ENCODE data around the gene MAP3K19. TPM values are rescaled to one million over a fixed set of nuclear protein-coding genes. Genes with fewer than 3 reads are reported as not detected.
A peak's percentile ranks its signal among the peaks of the same experiment; 100 is the strongest.
"Not testable (repeated sequence)": the region's sequence is repeated elsewhere in the genome, so short reads cannot be mapped to it uniquely, and the experiment has no call there.

The MAP3K19 gene
- total RNA-seq, 2 donors from 2014 or later: 0.13 TPM; not detected in 1

DNA sequence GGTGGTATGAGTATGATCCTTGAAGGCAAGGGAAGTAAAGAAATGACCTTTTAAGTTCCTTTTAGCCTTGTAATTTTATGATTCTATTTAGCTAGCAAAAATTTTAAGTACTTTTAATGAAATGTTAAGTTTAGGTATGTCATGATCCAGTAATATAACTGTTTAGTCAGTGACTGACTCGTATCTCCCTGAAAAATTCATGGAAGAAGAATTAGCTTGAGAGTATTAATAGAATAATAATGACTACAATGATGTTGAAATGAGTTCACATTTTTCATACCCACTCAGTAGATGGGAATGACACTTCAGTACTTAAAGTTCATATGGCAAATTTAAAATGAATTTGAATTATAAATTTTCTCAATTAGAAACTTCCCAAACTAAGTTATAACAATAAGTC lies 19.5 kb upstream of the MAP3K19 start:
- H3K27ac Mint-ChIP-seq: no peak overlapping the region
- no peaks in the 10 kb centered on the region for H3K27me3 Mint-ChIP-seq
- peaks cover 66% of the 10 kb centered on the region for H3K36me3 Mint-ChIP-seq (ENCODE audit: low read depth)
- H3K4me3 Mint-ChIP-seq: no peak overlapping the region
- no peaks in the 10 kb centered on the region for H3K9me3 Mint-ChIP-seq
- ATAC-seq (replicated peaks): no peak
- H3K4me1 Mint-ChIP-seq: peaks cover 6% of the 10 kb centered on the region

DNA sequence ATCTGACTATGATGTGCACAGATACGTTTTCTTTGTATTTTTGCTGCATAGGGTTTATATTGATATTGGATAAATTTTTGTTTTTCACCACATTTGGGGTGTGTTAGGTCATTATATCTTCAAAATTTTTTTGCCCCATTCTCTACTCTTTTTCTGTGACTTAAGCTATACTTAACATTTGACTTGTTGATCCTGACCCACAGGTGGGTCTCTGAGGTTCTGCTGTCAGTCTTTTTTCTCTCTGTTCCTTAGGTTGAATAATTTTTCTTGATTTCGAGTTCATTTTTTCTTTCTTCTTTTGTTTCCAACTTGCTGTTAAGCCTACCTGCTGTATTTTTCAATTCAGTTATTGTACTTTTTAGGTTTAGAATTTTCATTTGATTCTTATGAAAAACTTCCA lies 16.9 kb upstream of the MAP3K19 start:
- ATAC-seq (replicated peaks): no peak
- H3K36me3 Mint-ChIP-seq (ENCODE audit: low read depth): peaks cover 84% of the 10 kb centered on the region
- H3K27ac Mint-ChIP-seq: no peak overlapping the region
- no peaks in the 10 kb centered on the region for H3K27me3 Mint-ChIP-seq
- H3K4me1 Mint-ChIP-seq: peaks cover 13% of the 10 kb centered on the region
- no peaks in the 10 kb centered on the region for H3K9me3 Mint-ChIP-seq
- H3K4me3 Mint-ChIP-seq: no peak overlapping the region

DNA sequence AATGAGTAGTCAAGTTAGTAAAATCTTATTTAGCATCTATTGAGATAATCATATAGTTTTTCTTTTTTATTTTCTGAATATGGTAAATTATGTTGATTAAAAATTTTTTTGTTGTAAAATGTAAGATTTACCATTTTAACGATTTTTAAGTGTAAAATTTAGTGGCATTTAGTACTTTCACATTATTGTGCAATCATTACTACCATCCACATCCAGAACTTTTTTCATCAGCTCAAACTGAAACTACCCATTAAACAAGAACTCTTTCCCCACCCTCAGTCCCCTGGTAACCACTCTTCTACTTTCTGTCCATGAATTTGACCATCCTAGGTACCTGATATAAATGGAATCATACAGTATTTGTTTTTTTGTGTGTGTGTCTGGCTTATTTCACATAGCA lies 16.0 kb upstream of the MAP3K19 start:
- Mint-ChIP-seq H3K9me3 (no peaks in the 10 kb centered on the region), H3K4me1 (peaks cover 16% of the 10 kb centered on the region), H3K4me3 (no peak overlapping the region), H3K27me3 (no peaks in the 10 kb centered on the region), H3K36me3 (ENCODE audit: low read depth) (peaks cover 86% of the 10 kb centered on the region), H3K27ac (no peak overlapping the region)
- no peak for ATAC-seq (replicated peaks)

DNA sequence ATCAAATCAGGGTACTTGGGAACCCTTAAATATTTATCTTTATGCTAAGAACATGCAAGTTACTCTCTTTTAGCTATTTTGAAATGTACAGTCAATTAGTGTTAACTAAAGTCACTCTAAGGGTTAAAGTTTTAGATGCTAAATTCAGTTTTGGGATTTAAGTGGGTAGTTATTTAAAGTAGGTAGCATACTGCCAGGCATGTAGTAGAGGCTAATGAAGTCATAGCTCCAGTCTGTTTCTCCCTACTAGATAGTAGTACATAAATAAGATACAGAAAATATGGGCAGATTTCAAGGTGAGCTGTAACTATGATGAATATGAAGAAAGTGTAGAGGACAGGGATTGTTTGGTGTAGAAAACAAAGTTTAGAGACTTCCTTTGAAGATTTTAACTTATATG lies 12.3 kb upstream of the MAP3K19 start:
- peaks cover 10% of the 10 kb centered on the region for H3K4me1 Mint-ChIP-seq
- no peaks in the 10 kb centered on the region for H3K27me3 Mint-ChIP-seq
- peaks cover 83% of the 10 kb centered on the region for H3K36me3 Mint-ChIP-seq (ENCODE audit: low read depth)
- H3K9me3 Mint-ChIP-seq: no peaks in the 10 kb centered on the region
- no peak overlapping the region for H3K27ac Mint-ChIP-seq
- ATAC-seq (replicated peaks): no peak
- no peak overlapping the region for H3K4me3 Mint-ChIP-seq

DNA sequence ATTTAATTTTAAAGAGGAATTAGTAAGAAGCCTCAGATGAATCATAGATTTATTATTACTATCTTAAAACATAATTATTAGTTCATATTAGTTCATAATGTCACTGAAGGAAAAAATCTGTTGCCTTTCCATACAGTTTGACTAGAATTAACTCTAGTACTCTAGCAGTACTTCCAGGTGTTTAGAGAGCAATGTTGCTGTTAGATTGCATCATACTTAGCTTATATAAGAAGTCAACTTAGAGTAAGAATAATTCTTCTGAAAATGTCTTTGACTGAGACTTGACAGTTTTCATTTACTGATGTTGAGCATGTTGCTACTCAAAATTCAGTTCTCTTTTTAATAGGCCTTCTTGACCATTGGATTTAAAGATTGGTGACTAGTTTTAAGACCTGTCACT lies 9.5 kb upstream of the MAP3K19 start:
- no peak for ATAC-seq (replicated peaks)
- peak overlapping the region; percentile 18 for H3K27ac Mint-ChIP-seq
- H3K9me3 Mint-ChIP-seq: no peaks in the 10 kb centered on the region
- peaks cover 28% of the 10 kb centered on the region for H3K4me1 Mint-ChIP-seq
- H3K36me3 Mint-ChIP-seq (ENCODE audit: low read depth): peaks cover 72% of the 10 kb centered on the region
- H3K4me3 Mint-ChIP-seq: peak overlapping the region; percentile 34
- no peaks in the 10 kb centered on the region for H3K27me3 Mint-ChIP-seq

DNA sequence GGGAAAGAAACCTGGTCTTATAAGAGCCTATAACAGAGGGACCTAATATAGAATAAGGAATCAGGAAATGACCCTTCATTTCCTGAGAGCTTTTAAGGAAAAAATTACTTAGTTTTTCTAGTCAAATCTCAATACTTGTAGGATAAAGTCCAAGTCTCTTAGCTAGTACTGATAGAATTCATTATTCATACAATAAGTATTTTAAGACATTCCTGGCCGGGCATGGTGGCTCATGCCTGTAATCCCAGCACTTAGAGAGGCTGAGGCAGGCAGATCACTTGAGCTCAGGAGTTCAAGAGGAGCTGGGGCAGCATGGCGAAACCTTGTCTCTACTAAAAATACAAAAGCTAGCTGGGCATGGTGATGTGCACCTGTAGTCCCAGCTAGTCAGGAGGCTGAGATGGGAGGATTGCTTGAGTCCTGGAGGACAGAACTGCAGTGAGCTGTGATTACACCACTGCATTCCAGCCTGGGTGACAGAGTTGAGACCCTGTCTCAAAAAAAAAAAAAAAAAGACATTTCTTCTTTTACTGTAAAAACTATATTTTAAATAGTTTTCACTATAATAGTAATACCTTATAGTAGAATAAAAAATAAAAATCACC lies 8.0 kb upstream of the MAP3K19 start:
- H3K4me3 Mint-ChIP-seq: peak overlapping the region; percentile 92
- H3K4me1 Mint-ChIP-seq: peaks cover 29% of the 10 kb centered on the region
- no peak for ATAC-seq (replicated peaks)
- H3K9me3 Mint-ChIP-seq: no peaks in the 10 kb centered on the region
- H3K36me3 Mint-ChIP-seq (ENCODE audit: low read depth): peaks cover 57% of the 10 kb centered on the region
- H3K27me3 Mint-ChIP-seq: no peaks in the 10 kb centered on the region
- H3K27ac Mint-ChIP-seq: peak overlapping the region; percentile 99

DNA sequence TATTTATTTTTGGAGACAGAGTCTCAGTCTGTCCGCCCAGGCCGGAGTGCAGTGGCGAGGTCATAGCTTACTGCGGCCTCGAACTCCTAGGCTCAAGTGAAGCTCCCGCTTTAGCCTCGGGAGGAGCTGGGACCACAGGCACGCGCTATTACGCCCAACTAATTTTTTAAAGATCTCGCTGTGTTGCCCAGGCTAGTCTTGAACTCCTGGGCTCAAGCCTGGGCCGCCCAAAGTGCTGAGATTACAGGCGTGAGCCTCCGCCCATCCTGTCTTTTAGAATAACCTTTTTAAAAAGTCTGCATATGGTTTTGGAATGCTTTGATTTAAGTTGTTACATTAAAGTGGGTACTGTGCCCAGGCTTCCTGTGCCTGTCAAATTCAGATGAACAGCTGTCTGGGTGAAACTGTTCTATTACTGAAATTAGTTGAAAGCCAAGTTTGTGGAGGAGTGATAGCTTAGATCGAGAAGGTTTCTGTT lies 5.8 kb upstream of the MAP3K19 start:
- no peaks in the 10 kb centered on the region for H3K9me3 Mint-ChIP-seq
- H3K27me3 Mint-ChIP-seq: no peaks in the 10 kb centered on the region
- peak; percentile 70 for ATAC-seq (replicated peaks)
- peak overlapping the region; percentile 99 for H3K27ac Mint-ChIP-seq
- H3K36me3 Mint-ChIP-seq (ENCODE audit: low read depth): peaks cover 36% of the 10 kb centered on the region
- H3K4me1 Mint-ChIP-seq: peaks cover 19% of the 10 kb centered on the region
- peak overlapping the region; percentile 92 for H3K4me3 Mint-ChIP-seq

DNA sequence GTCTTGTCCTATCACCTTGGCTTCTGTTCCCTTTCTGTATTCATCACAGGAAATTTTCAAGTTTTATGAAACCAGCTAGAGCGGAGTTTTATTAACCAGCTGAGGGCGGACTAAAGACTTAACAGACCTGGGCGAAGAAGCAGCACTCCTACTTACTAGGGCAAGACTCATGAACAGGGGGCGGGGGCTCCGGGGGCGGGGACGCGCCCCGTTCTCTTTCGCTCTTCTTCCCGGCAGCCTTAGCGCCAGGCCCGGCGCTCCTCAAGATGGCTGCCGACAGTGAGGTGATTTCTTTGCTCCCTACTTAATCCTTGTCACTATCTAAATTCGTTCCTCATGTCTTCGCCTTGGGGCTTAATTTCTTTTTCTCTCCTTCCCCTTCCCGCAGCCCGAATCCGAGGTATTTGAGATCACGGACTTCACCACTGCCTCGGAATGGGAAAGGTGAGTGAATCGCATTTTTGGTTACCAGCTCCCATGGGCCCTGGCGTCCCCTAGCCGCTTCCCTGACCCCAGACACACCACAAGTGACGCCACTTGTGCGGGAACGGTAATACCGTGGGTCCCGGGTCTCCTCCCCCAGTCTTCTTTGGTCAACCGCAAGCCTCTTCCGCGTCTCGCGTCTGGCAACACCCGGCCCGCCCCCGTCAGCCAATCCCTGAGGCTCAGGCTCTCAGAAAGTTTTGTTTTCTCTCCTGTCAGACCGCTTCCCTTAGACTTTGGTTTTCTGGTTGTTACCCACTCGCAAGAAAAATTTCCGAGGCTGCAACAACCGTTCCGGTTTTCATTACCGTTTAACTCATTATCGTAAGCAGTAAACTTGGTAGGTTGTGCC lies 5.0 kb upstream of the MAP3K19 start, which contains the start of gene RAB3GAP1:
RAB3GAP1 (plus strand) TSS at position 251 of the 835 bp plus-strand sequence; CDS start at position 267, 16 bp downstream.
- Mint-ChIP-seq H3K27me3 (no peaks in the 10 kb centered on the region), H3K4me1 (peaks cover 19% of the 10 kb centered on the region), H3K9me3 (no peaks in the 10 kb centered on the region), H3K4me3 (peak within 1 kb of the TSS; percentile 92), H3K27ac (peak within 1 kb of the TSS; percentile 99), H3K36me3 (ENCODE audit: low read depth) (peaks cover 29% of the 10 kb centered on the region)
- ATAC-seq (replicated peaks): peak; percentile 80

DNA sequence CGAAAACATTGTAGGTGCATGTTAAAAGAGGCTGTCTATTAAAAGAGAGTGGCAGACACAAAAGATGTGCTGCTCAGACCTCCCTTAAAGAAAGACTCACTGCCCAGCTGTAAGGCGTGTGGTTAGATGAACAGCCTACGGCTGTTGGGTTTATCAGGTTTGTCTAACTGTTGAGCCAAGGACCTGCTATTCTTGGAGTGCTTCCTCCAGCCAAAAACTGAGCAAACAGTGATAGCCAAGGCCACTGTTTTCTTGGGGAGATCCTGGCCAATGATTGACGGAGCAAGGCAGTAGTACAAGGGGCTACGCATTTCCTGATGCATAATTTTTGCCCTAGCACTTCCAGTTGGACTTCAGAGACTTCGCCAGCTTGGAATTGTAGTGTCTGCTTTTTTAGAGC lies 3.4 kb upstream of the MAP3K19 start:
- H3K27ac Mint-ChIP-seq: peak overlapping the region; percentile 99
- peaks cover 18% of the 10 kb centered on the region for H3K36me3 Mint-ChIP-seq (ENCODE audit: low read depth)
- H3K4me1 Mint-ChIP-seq: peaks cover 19% of the 10 kb centered on the region
- H3K9me3 Mint-ChIP-seq: no peaks in the 10 kb centered on the region
- peak overlapping the region; percentile 92 for H3K4me3 Mint-ChIP-seq
- no peaks in the 10 kb centered on the region for H3K27me3 Mint-ChIP-seq
- ATAC-seq (replicated peaks): no peak

DNA sequence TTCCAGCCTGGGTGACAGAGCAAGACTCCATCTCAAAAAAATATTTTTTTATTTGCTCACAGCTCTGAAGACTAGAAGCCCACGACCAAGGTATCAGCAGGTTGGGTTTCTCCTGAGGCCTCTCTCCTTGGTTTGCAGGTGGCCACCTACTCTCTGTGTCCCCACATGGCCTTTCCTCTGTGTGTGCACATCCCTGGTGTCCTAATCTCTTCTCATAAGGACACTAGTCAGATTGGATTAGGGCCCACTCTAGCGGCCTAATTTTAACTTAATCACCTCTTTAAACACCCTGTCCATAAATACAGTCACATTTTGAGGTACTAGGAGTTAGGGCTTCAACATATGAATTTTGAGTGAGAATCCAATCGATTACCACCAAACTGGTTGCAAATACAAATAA lies 2.9 kb upstream of the MAP3K19 start:
- no peak overlapping the region for H3K27ac Mint-ChIP-seq
- H3K4me1 Mint-ChIP-seq: peaks cover 19% of the 10 kb centered on the region
- no peaks in the 10 kb centered on the region for H3K9me3 Mint-ChIP-seq
- no peak for ATAC-seq (replicated peaks)
- H3K27me3 Mint-ChIP-seq: no peaks in the 10 kb centered on the region
- peaks cover 18% of the 10 kb centered on the region for H3K36me3 Mint-ChIP-seq (ENCODE audit: low read depth)
- peak overlapping the region; percentile 92 for H3K4me3 Mint-ChIP-seq

DNA sequence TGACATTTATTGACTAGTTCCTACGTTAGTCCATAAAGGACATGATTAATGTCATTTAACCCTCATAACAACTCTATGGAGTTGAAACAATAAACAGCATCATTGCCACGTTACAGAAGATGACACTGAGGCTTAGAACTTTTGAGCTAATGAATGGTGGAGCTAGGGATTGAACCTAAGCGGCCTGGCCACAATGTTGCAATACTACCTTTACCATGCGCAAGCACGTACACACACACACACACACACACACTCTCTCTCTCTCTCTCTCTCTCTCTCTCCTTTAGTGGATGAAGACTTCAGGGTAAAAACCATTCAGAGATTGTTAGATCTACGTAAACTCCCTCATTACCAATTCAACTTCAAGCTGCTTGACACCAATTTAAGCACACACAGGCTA lies 875 bp upstream of the MAP3K19 start:
- no peaks in the 10 kb centered on the region for H3K9me3 Mint-ChIP-seq
- no peak for ATAC-seq (replicated peaks)
- H3K4me3 Mint-ChIP-seq: no peak overlapping the region

DNA sequence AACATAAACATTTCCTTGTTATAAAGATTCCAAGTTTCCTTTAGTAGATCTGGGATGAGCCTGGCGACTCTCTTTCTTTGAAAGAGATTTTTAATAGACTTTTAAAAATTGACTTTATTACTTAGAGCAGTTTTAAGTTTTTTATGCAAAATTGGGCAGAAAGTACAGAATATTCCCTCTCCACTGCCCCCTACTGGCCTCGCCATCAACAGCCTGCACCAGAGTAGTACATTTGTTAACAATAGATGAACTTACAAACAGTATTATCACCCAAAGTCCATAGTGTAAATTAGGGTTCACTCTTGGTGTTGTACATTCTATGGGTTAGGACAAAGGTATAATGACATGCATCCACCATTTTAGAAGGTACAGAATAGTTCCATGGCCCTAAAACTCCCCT lies 3.9 kb downstream of the MAP3K19 start:
- H3K36me3 Mint-ChIP-seq (ENCODE audit: low read depth): no peaks in the 10 kb centered on the region

More for the DNA sequence above, 875 bp upstream of the MAP3K19 start:
- H3K27me3 Mint-ChIP-seq: no peaks in the 10 kb centered on the region
- H3K27ac Mint-ChIP-seq: no peak overlapping the region
- peaks cover 5% of the 10 kb centered on the region for H3K4me1 Mint-ChIP-seq
- peaks cover 10% of the 10 kb centered on the region for H3K36me3 Mint-ChIP-seq (ENCODE audit: low read depth)

DNA sequence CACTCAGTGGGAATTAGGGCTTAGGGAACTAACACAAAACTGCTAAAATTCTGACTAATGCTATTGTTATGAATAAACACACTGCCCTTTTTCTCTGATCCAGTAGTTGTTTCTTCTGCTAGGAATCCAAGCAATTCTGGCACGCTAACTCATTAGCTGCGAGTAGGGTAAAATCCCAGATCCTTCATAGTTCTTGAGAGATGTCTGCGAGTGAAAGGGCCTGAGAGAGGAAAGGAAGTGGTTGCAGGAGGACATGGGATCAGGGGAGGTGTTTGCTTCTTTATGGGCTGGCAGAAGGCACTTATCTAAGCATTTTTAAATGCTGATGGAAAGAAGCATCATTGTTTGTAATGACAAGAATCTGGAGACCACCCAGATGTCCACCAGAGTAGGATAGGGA lies 9.4 kb downstream of the MAP3K19 start:
- Mint-ChIP-seq H3K4me1 (no peaks in the 10 kb centered on the region), H3K9me3 (no peaks in the 10 kb centered on the region), H3K27ac (no peak overlapping the region), H3K27me3 (peaks cover 3% of the 10 kb centered on the region), H3K36me3 (ENCODE audit: low read depth) (no peaks in the 10 kb centered on the region), H3K4me3 (no peak overlapping the region)
- no peak for ATAC-seq (replicated peaks)

More for the DNA sequence above, 3.9 kb downstream of the MAP3K19 start:
- no peaks in the 10 kb centered on the region for H3K4me1 Mint-ChIP-seq
- H3K27me3 Mint-ChIP-seq: peaks cover 3% of the 10 kb centered on the region
- H3K4me3 Mint-ChIP-seq: no peak overlapping the region
- no peak overlapping the region for H3K27ac Mint-ChIP-seq
- ATAC-seq (replicated peaks): no peak
- no peaks in the 10 kb centered on the region for H3K9me3 Mint-ChIP-seq

DNA sequence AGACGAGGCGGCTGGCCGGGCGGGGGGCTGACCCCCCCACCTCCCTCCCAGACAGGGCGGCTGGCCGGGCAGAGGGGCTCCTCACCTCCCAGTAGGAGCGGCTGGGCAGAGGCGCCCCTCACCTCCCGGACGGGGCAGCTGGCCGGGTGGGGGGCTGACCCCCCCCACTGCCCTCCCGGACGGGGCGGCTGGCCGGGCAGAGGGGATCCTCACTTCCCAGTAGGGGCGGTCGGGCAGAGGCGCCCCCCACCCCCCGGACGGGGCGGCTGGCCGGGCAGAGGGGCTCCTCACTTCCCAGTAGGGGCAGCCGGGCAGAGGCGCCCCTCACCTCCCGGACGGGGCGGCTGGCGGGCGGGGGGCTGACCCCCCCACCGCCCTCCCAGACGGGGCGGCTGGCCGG lies 14.0 kb downstream of the MAP3K19 start:
- not testable (repeated sequence) for H3K36me3 Mint-ChIP-seq (ENCODE audit: low read depth); H3K27ac Mint-ChIP-seq; H3K9me3 Mint-ChIP-seq; H3K4me3 Mint-ChIP-seq; H3K4me1 Mint-ChIP-seq; ATAC-seq (replicated peaks); H3K27me3 Mint-ChIP-seq

DNA sequence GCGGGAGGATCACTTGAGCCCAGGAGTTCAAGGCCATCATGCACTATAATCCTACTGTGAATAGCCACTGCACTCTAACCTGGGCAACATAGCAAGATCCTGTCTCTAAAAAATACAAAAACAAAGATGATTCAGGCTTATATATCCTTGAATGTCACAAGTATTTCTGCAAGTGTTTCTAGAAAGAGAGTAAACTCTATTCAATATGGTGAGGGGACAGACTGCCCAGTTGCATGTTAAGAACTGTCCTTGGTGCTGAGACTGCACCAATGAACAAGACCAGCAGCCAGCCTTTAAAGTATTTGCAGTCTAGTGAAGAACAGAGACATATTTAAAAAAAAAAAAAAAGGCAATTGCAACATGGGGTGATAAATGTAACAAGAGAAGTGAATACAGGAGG lies 16.4 kb downstream of the MAP3K19 start:
- Mint-ChIP-seq H3K27me3 (no peaks in the 10 kb centered on the region), H3K4me3 (no peak overlapping the region)

More for the DNA sequence above, 16.4 kb downstream of the MAP3K19 start:
- Mint-ChIP-seq H3K4me1 (no peaks in the 10 kb centered on the region), H3K9me3 (no peaks in the 10 kb centered on the region), H3K36me3 (ENCODE audit: low read depth) (no peaks in the 10 kb centered on the region), H3K27ac (no peak overlapping the region)
- ATAC-seq (replicated peaks): no peak
